ENCODE data around the gene RNF144B. TPM values are rescaled to one million over a fixed set of nuclear protein-coding genes. Genes with fewer than 3 reads are reported as not detected.

Gene RNF144B
- total and polyA plus RNA-seq, 2 of the 13 experiments (the other 11 are each of a cell fraction or from before 2014, with no cell fraction given), result 1.8 to 4.3 TPM

GRCh38 chr6:18415207-18415606, 28.1 kb downstream of the RNF144B start:
- BruUV-seq (replicated peaks), result no TSS peak
- no peaks in the 10 kb centered on the region for H3K79me2 ChIP-seq (ENCODE audit: insufficient read depth, low read length)
- no peak for FAIRE-seq

More at GRCh38 chr6:18415207-18415606, 28.1 kb downstream of the RNF144B start:
- Histone ChIP-seq H2AFZ (ENCODE audit: low read length) (no peak overlapping the region), H4K20me1 (ENCODE audit: insufficient read depth, low read length) (no peaks in the 10 kb centered on the region), H3K27me3 (ENCODE audit: control insufficient read depth in 1 of 2, insufficient read depth in 2 of 2, low read length in 2 of 2) (no peaks in the 10 kb centered on the region), H3K4me2 (ENCODE audit: low read depth, low read length) (no peak overlapping the region), H3K9ac (ENCODE audit: insufficient read depth, low read depth, low read length) (no peak overlapping the region), H3K4me3 (replicated peaks in 1 of 3; ENCODE audit: insufficient read depth in 1 of 3, low read depth in 2 of 3, low read length in 3 of 3) (no peak overlapping the region), H3K9me3 (ENCODE audit: low read length) (no peaks in the 10 kb centered on the region), H3K36me3 (replicated peaks in 1 of 2; ENCODE audit: control insufficient read depth in 1 of 2, insufficient read depth in 2 of 2, low read length in 2 of 2) (no peaks in the 10 kb centered on the region; a peak in 2 of 5 replicates), H3K4me1 (ENCODE audit: insufficient read depth, low read length) (peaks cover 10% of the 10 kb centered on the region), H3K27ac (ENCODE audit: extremely low read length, insufficient read depth, low read length) (no peak overlapping the region)
- TF ChIP-seq TGIF2 (CRISPR knock-in tag; IDR thresholded peaks at IDR 0.05), result no peak
- TF ChIP-seq RORA (CRISPR knock-in tag; IDR thresholded peaks at IDR 0.05), result no peak
- no peak for TF ChIP-seq ZNF563 (CRISPR knock-in tag; IDR thresholded peaks at IDR 0.05)
- TF ChIP-seq CREBL2 (CRISPR knock-in tag; IDR thresholded peaks at IDR 0.05; ENCODE audit: borderline replicate concordance), result no peak
- TF ChIP-seq ZBTB4 (CRISPR knock-in tag; IDR thresholded peaks at IDR 0.05; ENCODE audit: borderline replicate concordance), result no peak
- ATAC-seq (no peak), DNase-seq (ENCODE audit: low spot score) (no peak)
- WGBS (ENCODE audit: low lambda C conversion rate), result 93% methylated on average over 11 of the region's 11 CpGs
- POLR2A ChIA-PET, result no interaction called here
- intact Hi-C loops (cut with micrococcal nuclease; ENCODE audit: unreplicated experiment), result no loop called here
- CTCF ChIA-PET (ENCODE audit: low intra/inter-chr PET ratio, low total read pairs), result no interaction called here
- in situ Hi-C loops (cut with HindIII; ENCODE audit: extremely low pct_ligation_motif_present, low pct_unique_long_range_greater_than_20kb), result no loop called here
